Measurements from ENCODE around the gene RPS6KA5.
"Not testable (repeated sequence)": the region's sequence is repeated elsewhere in the genome, so short reads cannot be mapped to it uniquely, and the experiment has no call there.

The RPS6KA5 gene

GRCh38 chr14:91060351-91061055 lies at the start of gene RPS6KA5:
Gene RPS6KA5, minus strand, starts transcription at chr14:91060641. Its CDS starts 207 bp downstream, at chr14:91060434.
- Histone ChIP-seq H3K9ac (ENCODE audit: low read length in 2 of 2) (peak within 1 kb of the TSS; percentile 88 to 95), H3K36me3 (ENCODE audit: control insufficient read depth in 2 of 2, insufficient read depth in 2 of 2, low read length in 2 of 2) (no peaks in the 10 kb centered on the region), H3K9me3 (ENCODE audit: control insufficient read depth in 2 of 2, low read length in 2 of 2) (no peaks in the 10 kb centered on the region), H3K27me3 (ENCODE audit: control insufficient read depth in 1 of 2, insufficient read depth in 2 of 2, low read length in 2 of 2) (no peaks in the 10 kb centered on the region), H3K27ac (ENCODE audit: low read length) (peak within 1 kb of the TSS; percentile 86), H3K4me3 (ENCODE audit: low read length in 2 of 2) (peak within 1 kb of the TSS; percentile 92 to 94), H3K4me1 (ENCODE audit: control insufficient read depth, insufficient read depth, low read length) (peaks cover 22% of the 10 kb centered on the region)

- peak overlapping the region; percentile 91 for H3K27ac ChIP-seq (ENCODE audit: low read length)
- H3K4me1 ChIP-seq (ENCODE audit: control insufficient read depth, insufficient read depth, low read length), result peaks cover 38% of the 10 kb centered on the region
- no peaks in the 10 kb centered on the region for H3K27me3 ChIP-seq (ENCODE audit: control insufficient read depth in 1 of 2, insufficient read depth in 2 of 2, low read length in 2 of 2)
- no peaks in the 10 kb centered on the region for H3K9me3 ChIP-seq (ENCODE audit: control insufficient read depth in 2 of 2, low read length in 2 of 2)
- H3K36me3 ChIP-seq (ENCODE audit: control insufficient read depth in 2 of 2, insufficient read depth in 2 of 2, low read length in 2 of 2), result no peaks in the 10 kb centered on the region
- H3K4me3 ChIP-seq (ENCODE audit: low read length in 2 of 2), result peak overlapping the region; percentile 15 to 17
- H3K9ac ChIP-seq (ENCODE audit: low read length in 2 of 2), result no peak overlapping the region
Observed at GRCh38 chr14:91108941-91109611, 48.6 kb upstream of the RPS6KA5 start.

GRCh38 chr14:91103116-91103515 lies 42.7 kb upstream of the RPS6KA5 start:
- H3K4me3 ChIP-seq (ENCODE audit: low read length in 2 of 2), result no peak overlapping the region
- no peaks in the 10 kb centered on the region for H3K27me3 ChIP-seq (ENCODE audit: control insufficient read depth in 1 of 2, insufficient read depth in 2 of 2, low read length in 2 of 2)
- no peaks in the 10 kb centered on the region for H3K36me3 ChIP-seq (ENCODE audit: control insufficient read depth in 2 of 2, insufficient read depth in 2 of 2, low read length in 2 of 2)
- no peak overlapping the region for H3K9ac ChIP-seq (ENCODE audit: low read length in 2 of 2)
- no peak overlapping the region for H3K27ac ChIP-seq (ENCODE audit: low read length)
- H3K4me1 ChIP-seq (ENCODE audit: control insufficient read depth, insufficient read depth, low read length), result peaks cover 4% of the 10 kb centered on the region
- no peaks in the 10 kb centered on the region for H3K9me3 ChIP-seq (ENCODE audit: control insufficient read depth in 2 of 2, low read length in 2 of 2)

DNA sequence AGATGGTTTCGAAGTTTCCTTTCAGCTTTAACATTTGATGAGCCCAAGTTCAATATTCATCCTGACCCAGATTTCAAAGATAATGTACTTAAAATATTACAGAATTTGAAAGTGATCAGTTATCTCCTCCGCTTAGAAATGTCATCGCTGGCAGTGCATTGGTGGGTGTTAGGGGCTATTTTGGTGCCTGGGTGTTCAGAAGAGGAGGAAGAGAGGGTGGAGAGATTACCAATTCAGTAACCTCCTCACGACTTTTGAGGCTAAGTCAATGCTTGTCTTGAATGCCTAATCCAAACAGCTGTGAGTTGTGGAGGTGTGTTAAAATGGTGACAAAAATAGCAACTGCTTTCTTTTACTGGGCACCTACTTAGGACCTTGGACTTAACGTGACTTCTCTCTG lies 39.7 kb upstream of the RPS6KA5 start:
- Histone ChIP-seq H3K27me3 (ENCODE audit: control insufficient read depth in 1 of 2, insufficient read depth in 2 of 2, low read length in 2 of 2) (no peaks in the 10 kb centered on the region), H3K4me3 (ENCODE audit: low read length in 2 of 2) (no peak overlapping the region), H3K9ac (ENCODE audit: low read length in 2 of 2) (peak overlapping the region in 1 of 2 donors; percentile 13), H3K9me3 (ENCODE audit: control insufficient read depth in 2 of 2, low read length in 2 of 2) (no peaks in the 10 kb centered on the region), H3K36me3 (ENCODE audit: control insufficient read depth in 2 of 2, insufficient read depth in 2 of 2, low read length in 2 of 2) (no peaks in the 10 kb centered on the region), H3K4me1 (ENCODE audit: control insufficient read depth, insufficient read depth, low read length) (no peaks in the 10 kb centered on the region), H3K27ac (ENCODE audit: low read length) (no peak overlapping the region)

- Histone ChIP-seq H3K36me3 (ENCODE audit: control insufficient read depth in 2 of 2, insufficient read depth in 2 of 2, low read length in 2 of 2) (no peaks in the 10 kb centered on the region), H3K4me3 (ENCODE audit: low read length in 2 of 2) (no peak overlapping the region), H3K4me1 (ENCODE audit: control insufficient read depth, insufficient read depth, low read length) (no peaks in the 10 kb centered on the region), H3K9ac (ENCODE audit: low read length in 2 of 2) (no peak overlapping the region), H3K27me3 (ENCODE audit: control insufficient read depth in 1 of 2, insufficient read depth in 2 of 2, low read length in 2 of 2) (no peaks in the 10 kb centered on the region), H3K27ac (ENCODE audit: low read length) (no peak overlapping the region), H3K9me3 (ENCODE audit: control insufficient read depth in 2 of 2, low read length in 2 of 2) (no peaks in the 10 kb centered on the region)
Observed at GRCh38 chr14:91098591-91098990, 38.1 kb upstream of the RPS6KA5 start.

- not testable (repeated sequence) for H3K9me3 ChIP-seq (ENCODE audit: control insufficient read depth in 2 of 2, low read length in 2 of 2); H3K36me3 ChIP-seq (ENCODE audit: control insufficient read depth in 2 of 2, insufficient read depth in 2 of 2, low read length in 2 of 2); H3K4me1 ChIP-seq (ENCODE audit: control insufficient read depth, insufficient read depth, low read length); H3K4me3 ChIP-seq (ENCODE audit: low read length in 2 of 2); H3K27ac ChIP-seq (ENCODE audit: low read length); H3K9ac ChIP-seq (ENCODE audit: low read length in 2 of 2); H3K27me3 ChIP-seq (ENCODE audit: control insufficient read depth in 1 of 2, insufficient read depth in 2 of 2, low read length in 2 of 2)
Observed at GRCh38 chr14:91097657-91098056, 37.2 kb upstream of the RPS6KA5 start.

- no peak overlapping the region for H3K9ac ChIP-seq (ENCODE audit: low read length in 2 of 2)
- H3K9me3 ChIP-seq (ENCODE audit: control insufficient read depth in 2 of 2, low read length in 2 of 2), result no peaks in the 10 kb centered on the region
- H3K36me3 ChIP-seq (ENCODE audit: control insufficient read depth in 2 of 2, insufficient read depth in 2 of 2, low read length in 2 of 2), result no peaks in the 10 kb centered on the region
- H3K27ac ChIP-seq (ENCODE audit: low read length), result no peak overlapping the region
- no peaks in the 10 kb centered on the region for H3K27me3 ChIP-seq (ENCODE audit: control insufficient read depth in 1 of 2, insufficient read depth in 2 of 2, low read length in 2 of 2)
- no peaks in the 10 kb centered on the region for H3K4me1 ChIP-seq (ENCODE audit: control insufficient read depth, insufficient read depth, low read length)
- no peak overlapping the region for H3K4me3 ChIP-seq (ENCODE audit: low read length in 2 of 2)
Observed at GRCh38 chr14:91095178-91095577, 34.7 kb upstream of the RPS6KA5 start.

GRCh38 chr14:91094772-91095171 lies 34.3 kb upstream of the RPS6KA5 start:
- H3K27ac ChIP-seq (ENCODE audit: low read length), result no peak overlapping the region
- H3K9me3 ChIP-seq (ENCODE audit: control insufficient read depth in 2 of 2, low read length in 2 of 2), result no peaks in the 10 kb centered on the region
- H3K36me3 ChIP-seq (ENCODE audit: control insufficient read depth in 2 of 2, insufficient read depth in 2 of 2, low read length in 2 of 2), result no peaks in the 10 kb centered on the region
- H3K27me3 ChIP-seq (ENCODE audit: control insufficient read depth in 1 of 2, insufficient read depth in 2 of 2, low read length in 2 of 2), result no peaks in the 10 kb centered on the region
- H3K4me1 ChIP-seq (ENCODE audit: control insufficient read depth, insufficient read depth, low read length), result no peaks in the 10 kb centered on the region
- no peak overlapping the region for H3K4me3 ChIP-seq (ENCODE audit: low read length in 2 of 2)
- no peak overlapping the region for H3K9ac ChIP-seq (ENCODE audit: low read length in 2 of 2)

GRCh38 chr14:91093743-91094472 lies 33.5 kb upstream of the RPS6KA5 start:
- H3K9me3 ChIP-seq (ENCODE audit: control insufficient read depth in 2 of 2, low read length in 2 of 2); H3K4me3 ChIP-seq (ENCODE audit: low read length in 2 of 2); H3K36me3 ChIP-seq (ENCODE audit: control insufficient read depth in 2 of 2, insufficient read depth in 2 of 2, low read length in 2 of 2); H3K27ac ChIP-seq (ENCODE audit: low read length); H3K27me3 ChIP-seq (ENCODE audit: control insufficient read depth in 1 of 2, insufficient read depth in 2 of 2, low read length in 2 of 2); H3K4me1 ChIP-seq (ENCODE audit: control insufficient read depth, insufficient read depth, low read length); H3K9ac ChIP-seq (ENCODE audit: low read length in 2 of 2): not testable (repeated sequence)

DNA sequence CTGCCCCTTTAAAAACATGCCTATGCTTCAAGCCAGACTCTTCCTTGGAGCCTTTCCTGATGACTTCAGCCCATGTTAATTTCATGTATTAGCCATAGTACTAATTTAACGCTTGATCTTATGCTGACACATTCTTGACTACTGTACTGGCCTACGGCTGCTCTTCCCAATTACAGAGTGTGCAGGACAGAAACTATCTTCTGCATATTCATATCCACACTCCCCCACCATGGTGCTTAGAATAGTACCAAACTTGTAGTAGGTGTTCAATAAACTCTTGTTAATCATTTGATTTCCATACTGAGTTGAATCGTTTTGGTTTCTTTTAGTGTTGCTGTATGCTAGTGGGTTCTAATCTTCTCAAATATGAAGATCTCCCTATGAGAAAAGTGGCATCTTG lies 31.6 kb upstream of the RPS6KA5 start:
- Histone ChIP-seq H3K9me3 (ENCODE audit: control insufficient read depth in 2 of 2, low read length in 2 of 2) (no peaks in the 10 kb centered on the region), H3K27me3 (ENCODE audit: control insufficient read depth in 1 of 2, insufficient read depth in 2 of 2, low read length in 2 of 2) (no peaks in the 10 kb centered on the region), H3K4me3 (ENCODE audit: low read length in 2 of 2) (no peak overlapping the region)

More for the DNA sequence above, 31.6 kb upstream of the RPS6KA5 start:
- H3K36me3 ChIP-seq (ENCODE audit: control insufficient read depth in 2 of 2, insufficient read depth in 2 of 2, low read length in 2 of 2), result no peaks in the 10 kb centered on the region
- peaks cover 7% of the 10 kb centered on the region for H3K4me1 ChIP-seq (ENCODE audit: control insufficient read depth, insufficient read depth, low read length)
- no peak overlapping the region for H3K9ac ChIP-seq (ENCODE audit: low read length in 2 of 2)
- H3K27ac ChIP-seq (ENCODE audit: low read length), result no peak overlapping the region

Data from stomach smooth muscle (tissue), 2 donors.